ENCODE measurements around the gene CACNA1I.
A peak's percentile ranks its signal among the peaks of the same experiment; 100 is the strongest.

CACNA1I gene

GRCh38 chr22:39535831-39536449 lies 34.6 kb upstream of the CACNA1I start:
- DNase-seq, result no peak

DNA sequence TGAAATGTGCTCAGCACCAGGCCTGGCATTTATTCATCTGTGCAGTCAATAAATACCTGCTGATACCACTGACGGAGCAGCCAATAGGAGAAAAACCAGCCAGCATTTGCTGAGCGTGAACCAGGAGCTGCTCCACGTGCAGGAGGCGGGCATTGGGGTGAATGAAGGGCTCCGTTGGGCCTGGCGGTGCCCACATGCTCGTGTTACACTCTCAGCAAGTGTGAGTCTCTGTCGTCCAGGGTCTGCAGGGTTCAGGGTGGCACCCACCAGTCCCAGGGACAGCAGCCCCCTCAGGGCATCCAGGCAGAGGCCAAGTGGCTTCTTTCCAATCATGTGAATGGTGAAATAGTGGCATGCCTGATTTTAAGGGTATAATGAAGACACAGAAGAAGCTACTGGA lies 33.8 kb upstream of the CACNA1I start:
- no peak for DNase-seq

DNA sequence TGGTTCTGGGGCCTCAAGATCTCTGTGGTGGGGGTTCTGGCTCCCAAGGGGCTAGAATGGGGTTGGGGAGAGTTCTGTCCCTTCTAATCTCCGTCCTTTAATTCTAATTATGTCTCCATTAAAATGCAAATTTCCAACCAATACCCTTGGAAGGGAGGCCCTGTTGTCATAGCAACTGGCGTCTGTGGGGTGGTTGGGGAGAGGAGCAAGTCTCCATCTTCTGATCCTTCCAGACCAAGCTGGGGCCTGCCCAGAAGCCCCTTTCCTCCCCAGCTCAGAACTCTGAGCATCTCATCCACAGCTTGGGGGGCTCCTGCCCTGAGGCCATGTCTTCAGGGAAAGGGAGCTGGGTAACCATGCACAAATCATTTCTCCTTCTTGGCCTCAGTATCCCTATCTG lies 32.6 kb upstream of the CACNA1I start:
- no peak for DNase-seq

DNA sequence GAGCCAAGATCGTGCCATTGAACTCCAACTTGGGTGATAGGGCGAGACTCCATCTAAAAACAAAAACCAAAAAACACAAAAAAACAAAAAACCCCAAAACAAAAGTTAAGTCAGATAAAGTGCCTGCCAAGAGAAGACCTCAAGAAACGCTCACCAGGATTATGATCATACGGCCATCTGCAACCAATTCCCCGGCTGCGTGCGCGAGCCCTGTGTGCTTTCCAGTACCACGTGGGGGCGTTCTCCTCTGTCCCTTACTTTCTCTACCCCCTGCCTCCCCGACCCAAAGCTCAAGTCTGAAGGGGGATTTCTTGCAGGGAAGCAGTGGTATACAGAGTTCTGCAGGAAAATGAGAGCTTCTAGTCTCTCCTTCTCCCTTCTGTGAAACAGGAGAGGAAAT lies 27.5 kb upstream of the CACNA1I start:
- DNase-seq, result no peak

GRCh38 chr22:39545386-39546365 lies 24.9 kb upstream of the CACNA1I start:
- peak; percentile 71 for DNase-seq

GRCh38 chr22:39546889-39547586 lies 23.5 kb upstream of the CACNA1I start:
- DNase-seq, result no peak

DNA sequence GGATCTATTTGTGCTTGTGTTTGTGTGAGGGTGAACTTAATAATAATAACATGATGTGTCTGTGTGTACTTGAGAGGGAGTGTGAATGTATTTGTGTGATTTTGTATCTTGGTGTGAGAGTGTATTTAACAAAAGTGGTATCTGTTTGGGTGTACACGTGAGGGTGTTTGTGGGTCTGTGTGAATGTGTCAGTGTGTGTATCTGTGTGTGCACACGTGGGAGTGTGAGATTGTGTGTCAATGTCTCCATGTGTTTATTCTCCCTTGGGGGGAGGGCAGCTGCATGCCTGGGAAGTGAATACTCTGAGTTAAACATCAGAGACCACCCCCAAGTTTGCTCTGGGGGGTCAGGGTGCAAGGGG lies 23.0 kb upstream of the CACNA1I start:
- no peak for DNase-seq

- no peak for DNase-seq
Measured at GRCh38 chr22:39553429-39553828, 17.1 kb upstream of the CACNA1I start.

- DNase-seq, result no peak
Measured at GRCh38 chr22:39554151-39554550, 16.4 kb upstream of the CACNA1I start.

GRCh38 chr22:39556970-39557841 lies 13.3 kb upstream of the CACNA1I start:
- peak; percentile 47 for DNase-seq

GRCh38 chr22:39558254-39558727 lies 12.3 kb upstream of the CACNA1I start:
- DNase-seq, result no peak

DNA sequence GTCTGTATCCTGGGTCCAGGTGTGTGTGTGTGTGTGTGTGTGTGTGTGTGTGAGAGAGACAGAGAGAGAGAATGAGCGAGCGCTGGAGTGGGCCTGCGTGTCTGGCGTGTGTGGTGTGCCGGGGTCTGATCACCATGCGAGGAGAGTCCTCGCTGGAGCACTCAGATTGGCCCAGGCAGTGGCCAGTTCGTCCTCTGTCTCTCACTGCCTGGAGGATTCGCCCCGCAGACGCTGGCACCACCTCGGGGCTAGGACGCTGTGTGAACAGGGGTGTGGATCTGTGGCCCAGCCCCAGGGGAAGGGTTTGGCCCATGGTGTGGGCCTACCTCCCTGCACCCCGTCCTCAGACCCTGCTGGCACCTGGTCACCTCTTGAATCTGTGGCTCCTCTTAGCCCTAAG lies 11.6 kb upstream of the CACNA1I start:
- no peak for DNase-seq

DNA sequence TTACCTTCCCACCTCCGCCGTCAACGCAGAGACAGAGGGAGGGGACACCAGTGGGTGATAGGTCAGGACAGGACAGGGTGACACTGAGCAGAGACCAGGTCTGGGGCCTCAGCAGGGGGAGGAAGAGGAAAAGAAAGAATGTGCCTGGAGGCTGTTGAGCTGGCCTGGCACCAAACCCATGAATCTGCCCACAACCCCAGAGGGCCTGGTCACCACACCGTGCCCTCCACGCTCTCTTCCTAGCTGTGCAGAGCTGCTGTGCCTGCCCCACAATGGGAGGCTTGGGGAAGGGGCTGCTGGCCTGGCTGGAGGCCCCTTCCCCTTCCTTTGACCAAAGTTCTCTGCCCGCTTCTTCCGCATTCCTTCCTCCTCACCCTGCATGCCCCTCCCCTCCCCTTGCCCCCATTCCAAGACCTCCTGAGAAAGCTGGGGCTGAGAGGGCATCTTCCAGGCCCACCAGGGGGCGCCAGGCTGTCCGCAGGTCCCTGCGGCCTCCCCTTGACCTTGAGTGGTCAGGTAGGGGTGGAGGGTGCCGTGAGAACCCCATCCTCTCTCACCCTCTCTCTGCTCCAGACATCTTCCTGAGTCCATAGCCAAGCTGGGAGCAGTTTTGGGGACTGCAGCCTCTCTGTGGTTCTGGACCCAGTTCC lies 11.0 kb upstream of the CACNA1I start:
- no peak for DNase-seq

DNA sequence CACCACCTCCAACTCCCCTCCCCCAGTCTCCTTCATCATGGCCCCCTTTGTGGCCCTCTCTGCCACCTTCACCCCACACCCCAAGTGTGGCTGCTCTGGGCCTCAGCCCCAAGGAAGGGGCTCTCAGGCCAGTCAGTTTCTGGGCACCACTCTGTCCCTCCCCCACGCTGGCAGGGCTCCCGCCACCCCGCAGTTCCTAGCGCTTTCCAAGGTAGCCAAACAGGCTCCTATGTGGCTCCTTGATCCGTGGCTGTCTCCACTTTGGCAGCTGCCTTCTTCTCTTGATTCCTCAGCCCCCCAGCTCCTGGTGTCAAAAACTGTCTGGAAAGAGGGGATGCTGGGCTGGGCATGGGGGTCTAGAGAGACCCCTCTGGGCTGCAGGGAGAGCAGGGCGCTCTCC lies 10.4 kb upstream of the CACNA1I start:
- no peak for DNase-seq

DNA sequence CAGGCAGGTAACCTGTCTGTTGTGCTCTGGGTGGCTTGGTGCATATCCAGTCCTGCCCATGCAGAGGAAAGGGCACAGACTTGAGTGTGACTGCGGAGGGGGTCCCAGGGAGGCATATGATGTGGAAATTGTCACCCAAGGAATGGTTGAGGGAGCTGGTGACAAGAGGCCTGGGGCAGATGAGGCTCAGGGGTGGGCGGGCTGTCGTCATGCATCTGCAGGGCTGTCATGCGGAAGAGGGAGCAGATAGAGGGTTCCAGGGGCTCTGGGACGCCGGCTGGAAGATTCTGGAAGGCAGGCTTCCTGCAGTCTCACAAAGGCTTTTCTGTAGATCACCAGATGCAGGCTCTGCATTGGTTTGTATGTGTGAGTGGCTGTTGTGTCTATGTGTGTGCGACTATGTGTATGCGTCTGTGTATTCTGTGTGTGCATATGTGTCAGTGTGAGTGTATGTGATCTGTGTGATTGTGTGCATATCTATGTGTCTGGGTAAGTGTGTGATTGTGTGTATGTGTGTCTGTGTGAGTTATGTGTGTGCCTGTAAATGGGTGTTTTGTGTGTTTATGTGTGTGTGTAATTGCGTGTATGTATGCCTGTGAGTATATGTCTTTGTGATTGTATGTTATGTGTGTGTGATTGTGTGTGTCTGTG lies 7.6 kb upstream of the CACNA1I start:
- no peak for DNase-seq

- no peak for DNase-seq
Measured at GRCh38 chr22:39563571-39564428, 6.8 kb upstream of the CACNA1I start.

DNA sequence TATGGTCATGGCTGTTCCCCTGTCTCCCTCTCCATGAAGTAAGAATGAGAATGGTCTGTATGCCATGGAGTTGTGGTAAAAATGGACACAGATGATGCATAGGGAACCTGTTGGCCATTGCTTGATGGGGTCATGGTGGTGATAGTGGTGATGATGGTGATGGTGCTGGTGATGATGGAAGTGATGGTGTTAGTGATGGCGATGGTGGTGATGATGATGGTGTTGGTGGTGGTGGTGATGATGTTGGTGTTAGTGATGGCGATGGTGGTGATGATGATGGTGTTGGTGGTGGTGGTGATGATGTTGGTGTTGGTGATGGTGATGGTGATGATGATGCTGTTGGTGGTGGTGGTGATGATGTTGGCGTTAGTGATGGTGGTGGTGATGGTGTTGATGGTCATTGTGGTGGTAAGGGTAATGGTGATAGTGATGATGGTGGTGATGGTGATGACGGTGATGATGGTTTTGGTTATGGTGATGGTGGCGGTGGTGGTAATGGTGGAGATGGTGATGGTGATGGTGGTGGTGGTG lies 5.1 kb upstream of the CACNA1I start:
- no peak for DNase-seq

- peak; percentile 37 for DNase-seq
Measured at GRCh38 chr22:39567135-39567946, 3.2 kb upstream of the CACNA1I start.

DNA sequence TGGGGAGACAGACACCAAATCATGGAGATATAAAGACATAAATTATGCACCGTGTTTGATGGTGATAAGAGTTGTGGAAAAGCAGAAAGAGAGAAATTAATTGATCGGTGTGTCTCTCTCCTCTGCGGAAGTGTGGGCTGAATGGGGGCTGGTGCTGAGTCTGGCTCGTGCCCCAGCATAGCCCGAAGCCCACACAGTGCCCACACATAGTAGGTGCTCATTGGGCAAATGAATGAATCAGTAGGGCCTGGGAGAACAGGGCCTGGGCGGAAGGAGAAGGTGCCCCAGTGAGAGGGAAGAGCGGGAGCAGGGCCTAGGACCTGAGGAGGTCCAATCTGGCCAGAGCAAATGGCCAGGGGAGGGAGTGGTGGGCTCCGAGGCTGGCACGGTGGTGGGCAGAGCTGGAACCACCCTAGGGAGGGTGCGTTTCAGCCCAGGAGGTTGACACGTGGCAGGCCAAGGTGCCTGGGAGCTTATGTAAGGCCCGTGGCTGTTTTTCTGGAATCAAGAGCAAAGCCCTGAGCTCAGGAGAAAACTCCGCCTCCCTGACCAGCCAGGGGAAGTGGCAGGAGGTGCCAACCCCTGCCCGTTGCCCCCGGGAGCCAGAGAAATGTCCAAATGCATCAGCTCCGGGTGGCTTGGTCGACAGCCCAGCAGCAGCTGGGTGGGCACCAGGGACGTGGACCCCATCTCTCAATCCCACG lies 2.1 kb upstream of the CACNA1I start:
- DNase-seq, result no peak

Data from stimulated activated CD4-positive, alpha-beta T cell treated with anti-CD3 and anti-CD28 coated beads, Interleukin-4, amount 100 ng/mL, for 24 hours (primary cell).